Stimulated activated CD4-positive, alpha-beta T cell treated with anti-CD3 and anti-CD28 coated beads, Interleukin-1b, Interleukin-23, amount 100 ng/mL, for 4 hours (primary cell): ENCODE results near the gene FPGS.
A peak's percentile ranks its signal among the peaks of the same experiment; 100 is the strongest.
"Not testable (repeated sequence)": the region's sequence is repeated elsewhere in the genome, so short reads cannot be mapped to it uniquely, and the experiment has no call there.

Experiments used
- DNase-seq, 2 donors: peaks; one replicate each; pipeline ENCODE4 v3.0.0-alpha.2; 2020; ENCODE audit warnings: low read depth in 2 of 2

Gene FPGS

DNA sequence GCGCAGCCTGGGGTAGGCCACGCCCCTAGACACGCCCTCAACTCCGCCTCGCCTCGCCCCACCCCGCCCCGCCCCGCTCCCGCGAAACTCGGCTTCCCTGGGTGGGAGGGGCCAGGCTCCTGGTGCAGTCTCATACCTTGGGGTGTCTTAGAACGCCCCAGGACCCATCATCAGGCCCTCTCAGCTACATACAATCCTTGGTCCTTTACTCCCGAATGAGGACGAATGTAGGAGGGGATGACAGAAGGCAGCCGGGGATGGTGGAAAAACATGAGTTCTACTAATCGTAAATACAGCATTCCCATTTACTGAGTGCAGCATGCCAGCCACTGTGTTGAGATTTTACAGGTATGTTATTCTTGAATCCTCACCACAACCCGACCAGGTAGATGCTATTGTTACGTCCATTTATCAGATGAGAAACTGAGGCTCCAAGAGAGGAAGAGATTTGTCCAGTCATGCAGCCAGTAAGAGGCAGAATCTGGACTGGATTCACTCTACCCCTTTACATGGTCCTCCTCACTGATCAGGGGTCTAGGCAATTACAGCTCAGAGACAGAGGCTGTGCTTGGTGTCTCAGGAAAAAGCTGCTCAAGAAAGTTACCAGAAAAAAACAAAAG is 31.0 kb upstream of the FPGS start:
- DNase-seq: no peak

GRCh38 chr9:127772603-127773002 is 30.1 kb upstream of the FPGS start:
- DNase-seq: no peak

GRCh38 chr9:127773272-127773671 is 29.4 kb upstream of the FPGS start:
- no peak for DNase-seq

DNA sequence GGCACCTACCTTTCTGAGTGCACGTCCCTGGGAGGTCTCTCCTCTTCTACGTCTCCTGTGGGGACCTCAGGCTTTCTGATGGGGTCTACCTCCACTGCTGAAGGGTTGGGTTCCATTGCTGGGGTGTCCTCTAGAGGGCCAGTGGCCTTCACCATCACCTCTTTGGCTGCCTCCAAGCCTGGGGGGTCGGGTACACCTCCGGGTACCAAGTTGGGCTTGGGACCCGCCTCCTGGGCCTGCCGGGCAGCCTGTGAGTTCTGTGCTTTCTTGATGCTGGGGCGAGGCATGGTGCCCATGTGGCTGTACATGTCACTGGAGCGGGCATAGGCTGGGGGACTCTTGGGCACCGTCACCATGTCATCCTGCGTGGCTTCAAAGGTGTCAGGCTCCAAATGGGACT is 28.7 kb upstream of the FPGS start:
- DNase-seq: no peak

- peak; percentile 48 to 70 for DNase-seq
Observed at GRCh38 chr9:127776195-127776923, 26.3 kb upstream of the FPGS start.

DNA sequence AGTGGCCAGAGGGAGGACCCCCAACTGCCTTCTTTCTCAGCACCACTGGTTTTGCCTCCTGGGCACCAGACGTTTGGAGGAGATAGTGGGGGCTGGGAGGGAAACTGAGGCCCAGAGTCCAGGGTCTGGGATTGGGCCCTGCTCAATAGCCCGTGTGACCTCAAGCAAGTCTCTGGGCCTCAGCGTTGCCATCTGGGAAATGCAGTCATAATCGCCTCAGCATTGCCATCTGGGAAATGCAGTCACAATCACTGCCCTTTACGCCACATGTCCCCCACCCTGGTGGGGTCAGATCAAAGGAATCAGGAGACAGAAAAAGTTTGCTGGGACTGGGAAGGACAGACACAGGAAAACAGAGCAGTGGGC is 25.8 kb upstream of the FPGS start:
- DNase-seq: no peak

GRCh38 chr9:127777368-127777980 is 25.2 kb upstream of the FPGS start:
- DNase-seq: no peak

GRCh38 chr9:127778280-127779135 is 24.2 kb upstream of the FPGS start, which contains the start of gene SH2D3C:
SH2D3C (minus strand) TSS chr9:127778666; CDS start chr9:127778627, 39 bp downstream.
- no peak for DNase-seq

DNA sequence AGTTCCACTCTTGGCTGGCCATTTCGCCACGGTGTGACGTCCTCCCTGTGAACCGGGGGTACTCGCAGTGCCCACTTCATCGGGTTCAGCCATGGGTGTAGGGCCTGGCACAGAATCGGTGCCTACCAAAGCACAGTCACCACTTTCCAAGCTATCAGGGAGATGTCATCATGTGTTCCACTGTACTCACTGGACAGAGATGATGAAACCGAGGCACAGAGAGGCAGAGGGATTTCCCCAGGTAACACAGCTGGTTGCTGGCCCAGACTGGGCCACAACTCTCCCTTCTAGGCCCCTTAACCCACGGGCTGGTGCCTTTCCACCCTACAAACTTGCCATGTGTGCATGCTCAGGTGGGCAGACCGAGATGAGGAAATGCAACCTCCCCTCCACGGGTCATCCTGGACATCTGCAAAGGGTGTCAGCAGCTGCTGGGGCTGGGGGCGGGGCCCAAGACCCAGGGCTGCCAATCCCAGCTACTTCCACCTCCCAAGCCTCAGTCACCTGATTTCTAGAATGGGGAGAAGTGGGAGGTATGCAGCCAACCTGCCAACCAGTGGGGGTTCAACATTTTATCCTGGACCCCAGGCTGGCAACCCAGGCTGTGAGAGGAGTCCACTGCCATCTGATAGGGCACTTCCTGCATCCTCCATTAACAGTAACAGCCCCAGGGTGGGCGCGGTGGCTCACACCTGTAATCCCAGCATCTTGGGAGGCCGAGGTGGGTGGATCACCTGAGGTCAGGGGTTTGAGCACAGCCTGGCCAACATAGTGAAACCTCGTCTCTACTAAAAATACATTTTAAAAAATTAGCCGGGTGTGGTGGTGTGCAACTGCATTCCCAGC is 23.3 kb upstream of the FPGS start:
- DNase-seq: peak in 1 of 2 donors; percentile 56

DNA sequence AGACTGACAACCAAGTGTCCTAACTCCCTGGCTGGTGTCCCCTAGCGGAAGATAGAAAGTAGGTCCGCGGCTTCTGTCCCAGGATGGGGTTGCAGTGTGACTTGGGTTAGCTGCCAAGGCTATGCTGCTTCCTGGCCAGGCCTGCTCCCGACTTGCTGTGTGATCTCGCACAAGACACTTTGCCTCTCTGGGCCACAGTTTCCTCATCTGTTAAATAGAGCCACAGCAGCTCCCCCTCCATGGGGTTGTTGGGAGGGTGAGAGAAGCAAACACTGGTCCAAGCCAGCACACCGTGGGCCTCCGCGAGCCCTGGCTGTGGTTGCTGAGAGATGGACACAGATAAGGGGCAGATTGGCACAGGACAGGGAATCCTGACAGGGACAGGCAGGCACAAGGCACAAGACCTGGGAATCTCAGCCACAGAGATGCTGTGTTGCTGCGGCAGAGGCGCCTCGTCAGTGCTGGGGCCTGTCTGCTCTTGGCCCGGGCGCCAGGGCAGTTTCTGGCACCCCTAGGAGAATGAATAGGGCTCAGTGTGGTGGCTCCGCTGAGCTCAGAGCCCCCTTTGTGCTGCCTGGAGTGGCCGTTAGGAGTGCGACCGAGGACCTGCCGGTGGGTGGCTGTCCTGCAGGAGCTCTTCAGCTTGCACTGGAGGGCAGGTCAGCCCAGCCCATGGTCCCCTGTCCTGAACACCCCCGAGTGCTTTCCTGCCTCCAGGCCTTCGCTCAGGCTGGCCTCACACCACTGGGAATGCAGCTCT is 22.4 kb upstream of the FPGS start:
- no peak for DNase-seq

DNA sequence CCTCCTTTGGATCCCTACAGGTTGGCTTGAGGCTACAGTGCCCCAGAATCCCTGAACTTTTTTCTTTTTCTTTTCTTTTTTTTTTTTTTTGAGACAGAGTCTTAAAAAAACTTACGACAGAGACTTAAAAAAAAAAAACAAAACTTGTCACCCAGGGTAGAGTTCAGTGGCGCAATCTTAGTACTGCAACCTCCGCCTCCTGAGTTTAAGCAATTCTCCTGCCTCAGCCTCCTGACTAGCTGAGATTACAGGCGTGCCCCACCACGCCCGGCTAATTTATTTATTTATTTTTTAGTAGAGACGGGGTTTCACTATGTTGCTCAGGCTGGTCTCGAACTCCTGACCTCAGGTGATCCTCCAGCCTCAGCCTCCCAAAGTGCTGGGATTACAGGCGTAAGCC is 21.8 kb upstream of the FPGS start:
- not testable (repeated sequence) for DNase-seq

DNA sequence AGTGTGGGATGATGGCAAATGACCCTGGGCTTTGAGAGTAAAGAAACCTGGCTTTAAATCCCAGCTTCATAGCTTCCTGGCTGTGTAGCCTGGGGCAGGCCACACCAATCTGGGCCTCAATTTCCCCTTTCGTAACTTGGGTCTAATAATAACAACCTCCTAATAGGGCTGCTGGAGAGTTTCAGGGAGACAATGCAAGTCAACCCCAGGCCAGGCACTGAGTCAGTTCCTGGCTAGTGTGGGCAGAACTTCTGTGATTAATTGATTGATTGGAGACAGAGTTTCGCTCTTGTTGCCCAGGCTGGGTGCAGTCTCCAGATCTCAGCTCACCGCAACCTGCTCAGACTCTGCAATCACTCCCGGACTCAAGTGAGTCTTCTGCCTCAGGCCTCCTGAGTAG is 20.9 kb upstream of the FPGS start:
- DNase-seq: no peak

GRCh38 chr9:127783111-127784008 is 19.3 kb upstream of the FPGS start:
- peak in 1 of 2 donors; percentile 34 for DNase-seq

DNA sequence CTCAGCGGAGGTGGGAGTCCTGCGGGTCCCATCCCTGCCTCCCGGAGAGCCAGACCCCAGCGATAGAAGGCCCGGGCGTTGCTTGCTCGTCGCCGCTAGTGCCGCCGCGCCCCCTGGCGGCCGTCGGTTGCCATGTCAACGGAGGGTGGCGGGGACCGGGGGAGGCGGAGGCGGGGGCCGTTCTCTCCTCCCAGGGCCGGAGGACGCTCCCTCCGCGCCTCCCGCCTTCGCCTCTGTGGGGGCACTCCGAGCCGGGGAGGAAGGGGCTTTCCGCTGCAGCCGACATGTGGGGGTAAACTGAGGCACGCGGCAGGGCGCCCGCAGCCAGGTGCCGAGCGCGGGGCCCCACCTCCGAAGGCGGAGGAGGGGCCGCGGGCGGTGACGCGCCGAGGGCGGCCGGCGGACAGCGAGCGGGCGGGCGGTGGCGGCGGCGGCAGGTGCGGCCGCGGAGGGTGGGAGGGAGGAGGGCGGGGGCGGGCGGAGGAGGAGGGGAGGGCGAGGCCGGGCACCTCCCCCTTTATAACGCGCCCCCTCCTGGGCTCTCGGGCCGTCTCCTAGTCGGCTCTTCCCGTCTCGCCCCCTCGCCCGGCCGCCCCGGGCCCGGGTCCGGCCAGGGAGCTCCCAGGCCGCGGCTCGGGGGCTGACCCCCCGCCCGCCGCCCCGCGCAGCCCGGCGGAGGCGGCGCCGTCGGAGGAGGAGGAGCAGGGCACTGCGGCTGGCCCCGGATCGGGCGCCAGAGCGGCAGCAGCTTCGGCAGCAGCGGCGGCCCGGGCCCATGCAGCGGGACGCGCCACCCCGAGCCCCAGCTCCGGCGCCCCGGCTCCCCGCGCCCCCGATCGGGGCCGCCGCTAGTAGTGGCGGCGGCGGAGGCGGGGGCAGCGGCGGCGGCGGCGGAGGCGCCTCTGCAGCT is 17.4 kb upstream of the FPGS start:
- DNase-seq: peak; percentile 80 to 84

GRCh38 chr9:127785933-127786772 is 16.5 kb upstream of the FPGS start, which contains the start of gene CDK9:
CDK9 (plus strand) TSS chr9:127786034; CDS start chr9:127786149, 115 bp downstream.
- DNase-seq: peak; percentile 90

DNA sequence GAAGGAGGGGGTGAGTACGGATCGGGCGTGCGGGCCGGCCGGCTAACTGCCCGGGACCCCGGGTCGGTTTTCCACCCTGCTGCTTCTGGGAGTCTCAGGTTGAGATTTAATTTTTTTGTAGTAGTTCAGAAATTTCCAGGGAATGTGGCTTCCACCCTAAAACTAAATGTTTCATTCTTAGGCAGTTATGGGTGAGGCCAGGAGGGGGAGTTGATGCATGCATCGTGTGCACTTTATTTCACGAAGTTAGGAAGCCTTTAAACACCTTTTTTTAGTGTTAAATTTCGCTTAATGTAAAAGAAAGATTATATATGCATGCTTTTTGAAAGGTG is 15.9 kb upstream of the FPGS start:
- no peak for DNase-seq

DNA sequence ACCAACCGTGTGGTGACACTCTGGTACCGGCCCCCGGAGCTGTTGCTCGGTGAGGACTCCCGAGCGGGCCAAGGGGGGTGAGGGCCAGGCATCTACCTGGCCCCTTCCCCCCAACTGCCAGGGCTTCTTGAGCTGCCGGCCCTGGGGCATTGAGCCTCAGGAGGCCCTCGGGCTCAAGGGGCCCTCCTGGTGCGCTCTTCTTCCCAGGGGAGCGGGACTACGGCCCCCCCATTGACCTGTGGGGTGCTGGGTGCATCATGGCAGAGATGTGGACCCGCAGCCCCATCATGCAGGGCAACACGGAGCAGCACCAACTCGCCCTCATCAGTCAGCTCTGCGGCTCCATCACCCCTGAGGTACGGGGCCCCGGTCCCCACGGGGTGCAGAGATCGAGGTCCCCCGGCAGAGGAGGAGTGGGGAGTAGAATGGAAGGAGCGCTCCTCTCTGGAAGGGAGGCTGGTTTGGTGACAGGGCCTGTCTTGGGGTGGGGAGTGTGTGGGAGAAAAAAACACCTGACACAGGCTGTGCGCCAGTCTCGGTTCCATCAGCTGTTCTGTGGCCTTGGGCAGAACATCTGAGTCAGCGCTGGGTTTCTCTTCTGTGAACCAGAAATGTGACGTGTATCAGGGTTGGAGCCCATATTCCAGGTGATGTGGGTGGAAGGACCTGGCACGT is 14.2 kb upstream of the FPGS start:
- DNase-seq: peak in 1 of 2 donors; percentile 45
